ENCODE data around the gene CCDC171.

DNA sequence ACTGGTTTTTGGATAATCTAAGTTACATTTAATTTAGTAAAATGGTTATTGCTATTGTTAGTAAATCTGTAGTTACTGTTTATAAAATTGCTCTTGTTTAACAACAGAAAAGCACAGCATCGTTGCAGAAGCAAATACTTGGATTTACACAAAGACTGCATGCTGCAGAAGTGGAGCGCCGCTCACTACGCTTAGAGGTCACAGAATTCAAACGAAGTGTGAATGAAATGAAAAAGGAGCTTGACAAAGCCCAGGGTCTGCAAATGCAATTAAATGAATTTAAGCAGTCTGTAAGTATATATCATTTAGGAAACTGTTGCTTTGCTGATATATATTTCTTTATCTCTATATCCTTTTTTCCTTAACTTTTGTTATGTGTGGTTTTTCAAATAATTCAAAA, 226.0 kb downstream of the CCDC171 start:
- TF ChIP-seq, protein P1, sequence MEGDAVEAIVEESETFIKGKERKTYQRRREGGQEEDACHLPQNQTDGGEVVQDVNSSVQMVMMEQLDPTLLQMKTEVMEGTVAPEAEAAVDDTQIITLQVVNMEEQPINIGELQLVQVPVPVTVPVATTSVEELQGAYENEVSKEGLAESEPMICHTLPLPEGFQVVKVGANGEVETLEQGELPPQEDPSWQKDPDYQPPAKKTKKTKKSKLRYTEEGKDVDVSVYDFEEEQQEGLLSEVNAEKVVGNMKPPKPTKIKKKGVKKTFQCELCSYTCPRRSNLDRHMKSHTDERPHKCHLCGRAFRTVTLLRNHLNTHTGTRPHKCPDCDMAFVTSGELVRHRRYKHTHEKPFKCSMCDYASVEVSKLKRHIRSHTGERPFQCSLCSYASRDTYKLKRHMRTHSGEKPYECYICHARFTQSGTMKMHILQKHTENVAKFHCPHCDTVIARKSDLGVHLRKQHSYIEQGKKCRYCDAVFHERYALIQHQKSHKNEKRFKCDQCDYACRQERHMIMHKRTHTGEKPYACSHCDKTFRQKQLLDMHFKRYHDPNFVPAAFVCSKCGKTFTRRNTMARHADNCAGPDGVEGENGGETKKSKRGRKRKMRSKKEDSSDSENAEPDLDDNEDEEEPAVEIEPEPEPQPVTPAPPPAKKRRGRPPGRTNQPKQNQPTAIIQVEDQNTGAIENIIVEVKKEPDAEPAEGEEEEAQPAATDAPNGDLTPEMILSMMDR (IDR thresholded peaks at IDR 0.05; ENCODE audit: poor library complexity), result no peak
- no peak for TF ChIP-seq EZH2phosphoT487 (IDR thresholded peaks at IDR 0.05; ENCODE audit: low read depth, severe bottlenecking, unreplicated experiment)
- TF ChIP-seq EZH2 (IDR thresholded peaks at IDR 0.05; ENCODE audit: borderline replicate concordance), result no peak

Measured in hepatocyte (in vitro differentiated cells).